HG02981 (cell line): ENCODE measurements around the gene UPF1.

Experiments
- ATAC-seq: cut with Tn5 transposase; IDR thresholded peaks from one replicate; pipeline ENCODE4 v1.9.1; 2021; ENCODE audit warnings: mild to moderate bottlenecking, moderate library complexity; ENCODE audit not compliant: unreplicated experiment

UPF1 gene

DNA sequence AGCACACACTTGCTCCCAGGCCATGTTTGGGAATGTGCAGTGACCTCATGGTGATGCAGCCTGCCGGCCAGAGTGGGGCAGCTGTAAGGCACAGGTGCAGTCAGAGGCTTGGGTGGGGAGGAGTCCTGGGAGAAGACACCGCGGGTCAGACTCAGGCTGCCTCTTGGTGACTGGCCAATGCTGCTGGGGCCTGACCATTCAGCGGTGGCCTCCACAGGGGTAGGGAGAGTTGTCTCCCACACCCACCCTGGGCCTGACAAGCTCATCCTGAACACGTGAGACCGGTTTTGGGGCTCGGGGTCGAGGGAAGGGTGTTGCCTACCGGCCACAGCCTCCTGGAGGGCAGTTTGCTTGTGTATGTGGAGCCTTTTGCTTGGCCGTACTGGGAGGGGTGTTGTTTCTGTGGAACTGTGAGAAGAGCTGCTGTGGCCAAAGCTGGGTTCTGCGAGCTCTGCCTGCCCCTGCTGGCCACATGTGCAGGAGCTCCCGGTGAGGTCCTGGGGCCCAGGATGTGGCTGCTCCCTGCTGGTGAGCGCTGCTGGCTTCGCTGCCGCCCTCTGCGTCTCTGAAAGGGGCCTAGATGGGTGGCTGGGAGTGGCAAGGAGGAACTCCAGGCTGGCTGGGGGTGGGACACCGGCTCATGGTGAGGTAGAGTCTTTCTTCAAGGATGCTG lies 22.1 kb downstream of the UPF1 start:
- ATAC-seq = no peak

DNA sequence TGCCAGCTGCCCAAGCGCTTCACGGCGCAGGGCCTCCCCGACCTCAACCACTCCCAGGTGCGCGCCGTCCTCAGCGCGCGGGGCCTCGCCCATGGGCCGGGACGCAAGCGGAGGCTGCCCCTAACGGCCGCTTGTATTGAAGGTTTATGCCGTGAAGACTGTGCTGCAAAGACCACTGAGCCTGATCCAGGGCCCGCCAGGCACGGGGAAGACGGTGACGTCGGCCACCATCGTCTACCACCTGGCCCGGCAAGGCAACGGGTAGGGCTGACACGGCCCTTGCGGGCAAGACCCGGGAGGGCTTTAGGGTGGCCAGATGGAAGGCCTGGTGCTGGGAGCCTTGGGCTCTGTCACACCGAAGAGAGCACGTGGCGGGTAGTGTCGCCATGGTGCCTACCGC lies 23.2 kb downstream of the UPF1 start:
- no peak for ATAC-seq

DNA sequence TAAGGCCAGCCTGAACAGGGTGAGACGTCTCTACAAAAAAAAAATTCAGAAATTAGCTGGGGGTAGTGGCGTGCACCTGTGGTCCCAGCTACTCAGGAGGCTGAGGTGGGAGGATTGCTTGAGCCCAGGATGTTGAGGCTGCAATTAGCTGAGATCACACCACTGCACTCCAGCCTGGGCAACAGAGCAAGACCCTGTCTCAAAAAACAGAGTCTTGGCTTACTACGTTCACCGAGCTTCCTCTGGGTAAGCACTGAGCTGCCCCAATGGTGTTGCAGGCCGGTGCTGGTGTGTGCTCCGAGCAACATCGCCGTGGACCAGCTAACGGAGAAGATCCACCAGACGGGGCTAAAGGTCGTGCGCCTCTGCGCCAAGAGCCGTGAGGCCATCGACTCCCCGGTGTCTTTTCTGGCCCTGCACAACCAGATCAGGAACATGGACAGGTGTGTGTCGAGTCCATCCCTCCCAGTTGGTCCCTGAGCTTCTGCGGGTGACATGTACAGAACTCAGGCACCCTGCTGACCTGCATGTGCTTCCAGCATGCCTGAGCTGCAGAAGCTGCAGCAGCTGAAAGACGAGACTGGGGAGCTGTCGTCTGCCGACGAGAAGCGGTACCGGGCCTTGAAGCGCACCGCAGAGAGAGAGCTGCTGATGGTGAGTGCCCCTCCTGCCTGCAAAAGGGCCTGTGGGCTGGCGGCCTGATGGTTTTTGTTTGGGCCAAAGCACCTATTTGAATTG lies 24.1 kb downstream of the UPF1 start:
- no peak for ATAC-seq

DNA sequence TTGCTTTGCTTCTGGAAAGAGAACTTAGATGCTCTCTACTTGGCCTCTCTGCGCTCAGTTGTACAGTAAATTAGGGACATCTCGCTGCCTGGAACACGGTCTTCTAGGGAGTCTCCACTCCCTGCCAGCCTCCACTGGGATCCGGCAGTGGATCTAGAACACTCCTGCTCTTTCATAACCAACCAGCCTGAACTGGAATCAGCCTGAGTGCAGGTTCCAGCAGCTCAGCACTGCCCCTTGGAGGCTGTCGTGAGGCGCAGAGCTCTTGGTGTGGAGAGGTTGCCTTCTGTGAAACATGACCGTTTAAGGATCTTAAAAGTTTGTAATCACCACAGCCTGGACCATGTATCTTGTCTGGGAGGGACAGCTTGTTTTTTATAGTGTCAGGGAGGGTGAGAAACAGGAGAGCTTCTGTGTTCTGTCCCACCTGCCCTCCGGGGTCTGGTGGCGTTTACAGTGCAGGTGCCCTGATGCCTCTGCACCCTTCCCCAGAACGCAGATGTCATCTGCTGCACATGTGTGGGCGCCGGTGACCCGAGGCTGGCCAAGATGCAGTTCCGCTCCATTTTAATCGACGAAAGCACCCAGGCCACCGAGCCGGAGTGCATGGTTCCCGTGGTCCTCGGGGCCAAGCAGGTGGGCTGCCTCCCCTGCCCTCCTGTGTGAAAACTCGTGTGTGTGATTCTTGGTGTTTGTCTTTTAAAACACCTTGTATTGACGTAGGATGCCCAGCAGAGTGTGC lies 24.8 kb downstream of the UPF1 start:
- no peak for ATAC-seq

DNA sequence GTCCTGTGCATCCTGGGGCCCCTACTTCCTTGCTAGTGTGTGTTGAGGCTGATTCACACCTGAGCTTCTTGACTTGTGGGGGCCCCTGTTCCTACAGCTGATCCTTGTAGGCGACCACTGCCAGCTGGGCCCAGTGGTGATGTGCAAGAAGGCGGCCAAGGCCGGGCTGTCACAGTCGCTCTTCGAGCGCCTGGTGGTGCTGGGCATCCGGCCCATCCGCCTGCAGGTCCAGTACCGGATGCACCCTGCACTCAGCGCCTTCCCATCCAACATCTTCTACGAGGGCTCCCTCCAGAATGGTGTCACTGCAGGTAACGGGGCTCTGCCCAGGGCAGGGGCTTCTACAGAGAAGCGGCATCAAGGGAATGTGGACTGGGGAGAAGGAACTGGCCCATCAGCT lies 25.5 kb downstream of the UPF1 start:
- no peak for ATAC-seq

DNA sequence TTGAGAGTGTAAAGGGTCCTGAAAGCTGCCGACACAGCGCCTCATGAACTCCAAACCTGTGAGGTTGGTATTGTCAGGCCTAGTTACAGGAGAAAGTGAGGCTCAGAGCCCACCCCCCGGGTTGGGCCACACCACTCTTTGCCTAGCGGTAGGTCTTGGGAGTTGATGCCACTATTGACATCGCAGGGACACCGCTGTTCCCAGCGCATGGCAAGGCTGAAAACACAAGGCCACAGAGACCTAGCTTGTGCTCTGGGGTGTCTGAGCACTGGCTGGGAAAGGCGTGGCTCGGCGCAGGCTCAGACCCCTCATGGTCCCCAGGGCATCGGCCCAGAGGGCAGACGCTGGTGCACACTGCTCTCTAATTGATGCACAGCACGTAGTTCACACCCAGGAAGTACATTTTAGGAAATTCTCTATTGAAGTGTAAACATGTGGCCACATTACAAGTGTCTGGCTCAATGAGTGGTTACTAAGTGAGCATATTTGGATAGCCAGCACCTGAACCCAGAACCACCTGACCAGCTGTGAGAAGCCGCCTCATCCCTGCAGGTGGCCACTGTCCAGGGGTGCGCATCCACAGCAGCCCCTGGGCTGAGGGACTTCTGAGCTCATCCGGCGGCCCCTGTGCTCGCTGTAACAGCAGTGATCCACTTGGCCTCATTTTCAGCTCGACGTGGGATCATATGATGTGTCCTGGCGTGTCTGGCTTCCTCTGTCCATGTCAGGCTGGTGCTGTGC lies 27.3 kb downstream of the UPF1 start:
- ATAC-seq = no peak

DNA sequence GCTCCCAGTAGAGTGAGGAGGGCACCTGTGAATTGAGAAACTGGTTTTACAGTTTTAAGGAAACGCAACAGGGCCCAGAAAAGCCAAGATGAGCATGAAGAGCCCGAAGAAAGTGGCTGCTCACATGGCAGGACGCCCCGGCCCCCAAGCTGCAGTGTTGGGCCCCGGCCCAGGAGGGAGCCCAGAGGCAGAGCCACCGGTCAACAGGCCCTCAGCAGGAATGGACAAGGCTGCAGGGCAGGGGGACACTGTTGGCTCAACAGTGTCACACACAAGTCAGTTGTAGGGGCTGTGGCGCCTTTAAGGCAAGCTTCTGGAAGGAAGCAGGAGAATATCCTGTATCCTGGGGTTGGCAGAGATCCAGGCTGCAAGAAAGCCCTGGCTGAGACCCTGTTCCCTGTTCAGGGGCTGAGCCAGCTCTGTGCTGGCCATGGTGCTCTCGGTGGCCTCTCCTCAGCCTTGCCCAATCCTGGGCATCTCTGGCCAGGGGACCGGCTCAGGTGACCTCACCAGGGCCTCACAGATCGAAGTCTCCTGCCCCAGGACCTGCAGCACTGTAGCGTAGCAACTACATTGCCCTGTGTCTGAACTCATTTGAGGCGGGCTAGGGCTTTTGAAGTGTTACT lies 28.0 kb downstream of the UPF1 start:
- no peak for ATAC-seq

DNA sequence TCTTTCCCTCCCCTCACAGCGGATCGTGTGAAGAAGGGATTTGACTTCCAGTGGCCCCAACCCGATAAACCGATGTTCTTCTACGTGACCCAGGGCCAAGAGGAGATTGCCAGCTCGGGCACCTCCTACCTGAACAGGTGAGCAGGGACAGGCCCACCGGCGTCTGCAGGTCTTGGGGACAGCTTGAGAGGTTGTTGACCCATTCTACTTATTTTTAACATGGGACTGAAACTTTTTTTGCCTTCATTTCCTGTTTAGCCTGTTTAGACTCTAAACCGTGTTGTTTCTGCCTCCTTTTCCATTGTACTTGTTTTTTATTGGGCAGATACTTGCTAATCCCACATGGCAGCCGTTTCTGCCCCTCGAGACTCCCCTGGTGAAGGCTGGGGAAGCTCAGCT lies 28.5 kb downstream of the UPF1 start:
- ATAC-seq = no peak

DNA sequence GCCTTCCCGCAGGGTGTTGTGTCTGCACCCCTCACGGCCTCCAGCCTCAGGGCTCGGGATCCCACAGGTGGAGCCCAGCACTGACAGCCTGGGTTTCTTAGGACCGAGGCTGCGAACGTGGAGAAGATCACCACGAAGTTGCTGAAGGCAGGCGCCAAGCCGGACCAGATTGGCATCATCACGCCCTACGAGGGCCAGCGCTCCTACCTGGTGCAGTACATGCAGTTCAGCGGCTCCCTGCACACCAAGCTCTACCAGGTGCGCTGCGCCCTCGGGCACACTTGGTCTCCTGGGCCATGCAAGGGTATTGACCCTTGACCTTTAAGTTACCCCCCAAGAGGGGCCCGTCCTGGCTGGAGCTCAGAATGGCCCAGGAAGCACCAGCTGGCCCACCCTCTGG lies 29.0 kb downstream of the UPF1 start:
- no peak for ATAC-seq

DNA sequence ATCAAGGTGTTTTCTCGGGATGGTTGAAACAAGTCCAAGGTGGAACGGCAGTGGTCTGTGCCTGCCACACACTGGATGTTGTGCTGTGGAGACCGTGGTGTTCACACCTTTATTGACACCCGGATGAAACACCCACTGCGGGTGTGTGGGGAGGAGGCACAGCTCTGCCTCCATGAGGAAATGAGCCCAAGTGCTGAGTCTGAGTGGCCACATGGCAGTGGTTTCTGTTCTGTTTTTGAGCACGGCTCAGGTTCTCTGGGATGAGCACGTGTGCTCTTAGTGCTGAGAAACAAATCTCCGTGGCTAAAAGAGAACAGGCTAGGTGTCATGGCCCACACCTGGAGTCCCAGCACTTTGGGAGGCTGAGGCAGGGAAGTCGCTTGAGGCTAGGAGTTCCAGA lies 29.5 kb downstream of the UPF1 start:
- ATAC-seq = no peak

DNA sequence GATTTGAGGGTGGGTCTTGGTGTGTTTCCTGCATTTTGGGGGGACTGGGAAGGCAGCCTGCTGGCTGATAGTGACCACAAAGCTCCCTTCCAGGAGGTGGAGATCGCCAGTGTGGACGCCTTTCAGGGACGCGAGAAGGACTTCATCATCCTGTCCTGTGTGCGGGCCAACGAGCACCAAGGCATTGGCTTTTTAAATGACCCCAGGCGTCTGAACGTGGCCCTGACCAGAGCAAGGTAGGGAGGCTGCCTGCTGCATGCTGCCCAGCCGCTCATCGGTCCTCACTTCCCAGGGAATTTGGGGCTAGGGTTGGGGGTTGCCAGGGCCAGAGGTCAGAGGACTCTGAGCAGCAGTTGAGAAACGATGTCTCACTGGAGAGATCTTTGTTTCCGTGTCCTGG lies 30.2 kb downstream of the UPF1 start:
- no peak for ATAC-seq

DNA sequence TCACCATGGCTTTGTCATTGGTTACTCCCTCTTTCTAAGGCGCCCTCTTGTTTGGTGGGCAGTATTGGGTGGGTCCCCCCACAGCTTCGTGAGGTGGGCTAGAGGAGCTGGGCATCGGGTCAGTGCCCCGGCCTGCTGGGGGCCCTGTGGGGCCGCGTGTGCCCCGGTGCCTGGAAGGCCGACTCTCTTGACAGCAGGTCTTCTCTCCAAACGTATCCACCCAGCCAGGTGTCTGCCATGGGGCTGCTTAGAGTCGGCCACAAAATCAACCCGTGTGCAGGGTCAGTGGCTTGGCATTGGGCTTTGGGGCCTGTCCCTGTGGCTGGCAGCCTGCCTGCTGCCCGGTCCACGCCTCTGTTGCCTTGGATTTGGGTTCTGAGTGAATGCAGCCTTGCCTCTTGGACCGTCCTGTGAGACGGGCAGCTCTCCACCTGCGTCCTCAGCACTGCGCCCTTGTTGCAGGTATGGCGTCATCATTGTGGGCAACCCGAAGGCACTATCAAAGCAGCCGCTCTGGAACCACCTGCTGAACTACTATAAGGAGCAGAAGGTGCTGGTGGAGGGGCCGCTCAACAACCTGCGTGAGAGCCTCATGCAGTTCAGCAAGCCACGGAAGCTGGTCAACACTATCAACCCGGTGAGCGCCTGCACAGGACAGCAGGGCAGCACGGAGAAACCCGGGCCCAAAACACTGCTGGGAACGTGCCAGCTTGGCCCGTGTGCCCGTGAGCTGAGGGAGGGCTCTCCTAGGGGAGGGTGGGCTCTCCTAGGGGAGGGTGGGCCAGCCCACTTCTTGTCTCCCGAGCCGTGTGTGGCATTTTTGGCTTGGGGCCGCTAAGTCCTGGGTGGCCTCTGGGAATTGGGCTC lies 31.4 kb downstream of the UPF1 start:
- no peak for ATAC-seq

DNA sequence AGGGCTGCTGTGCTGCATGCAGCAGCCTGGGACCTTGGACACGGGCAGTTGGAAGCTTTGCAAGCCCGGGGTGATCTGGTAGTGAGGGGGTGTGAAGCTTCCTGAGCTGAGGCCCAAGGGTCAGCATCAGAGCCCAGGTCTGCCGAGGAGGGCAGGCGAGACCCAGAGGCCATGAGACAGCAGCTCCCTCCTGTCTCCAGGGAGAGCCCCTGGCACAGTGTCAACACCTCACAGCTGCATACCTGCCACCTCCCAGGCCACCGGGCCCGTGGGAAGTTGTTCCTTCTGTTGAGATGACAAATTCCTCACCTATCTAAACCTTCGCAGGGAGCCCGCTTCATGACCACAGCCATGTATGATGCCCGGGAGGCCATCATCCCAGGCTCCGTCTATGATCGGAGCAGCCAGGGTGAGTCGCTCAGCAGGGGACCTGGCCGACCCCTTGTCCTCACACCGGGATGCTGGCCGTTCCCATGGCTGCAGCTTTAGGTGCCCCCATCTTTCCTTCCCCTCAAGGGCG lies 32.1 kb downstream of the UPF1 start:
- no peak for ATAC-seq

DNA sequence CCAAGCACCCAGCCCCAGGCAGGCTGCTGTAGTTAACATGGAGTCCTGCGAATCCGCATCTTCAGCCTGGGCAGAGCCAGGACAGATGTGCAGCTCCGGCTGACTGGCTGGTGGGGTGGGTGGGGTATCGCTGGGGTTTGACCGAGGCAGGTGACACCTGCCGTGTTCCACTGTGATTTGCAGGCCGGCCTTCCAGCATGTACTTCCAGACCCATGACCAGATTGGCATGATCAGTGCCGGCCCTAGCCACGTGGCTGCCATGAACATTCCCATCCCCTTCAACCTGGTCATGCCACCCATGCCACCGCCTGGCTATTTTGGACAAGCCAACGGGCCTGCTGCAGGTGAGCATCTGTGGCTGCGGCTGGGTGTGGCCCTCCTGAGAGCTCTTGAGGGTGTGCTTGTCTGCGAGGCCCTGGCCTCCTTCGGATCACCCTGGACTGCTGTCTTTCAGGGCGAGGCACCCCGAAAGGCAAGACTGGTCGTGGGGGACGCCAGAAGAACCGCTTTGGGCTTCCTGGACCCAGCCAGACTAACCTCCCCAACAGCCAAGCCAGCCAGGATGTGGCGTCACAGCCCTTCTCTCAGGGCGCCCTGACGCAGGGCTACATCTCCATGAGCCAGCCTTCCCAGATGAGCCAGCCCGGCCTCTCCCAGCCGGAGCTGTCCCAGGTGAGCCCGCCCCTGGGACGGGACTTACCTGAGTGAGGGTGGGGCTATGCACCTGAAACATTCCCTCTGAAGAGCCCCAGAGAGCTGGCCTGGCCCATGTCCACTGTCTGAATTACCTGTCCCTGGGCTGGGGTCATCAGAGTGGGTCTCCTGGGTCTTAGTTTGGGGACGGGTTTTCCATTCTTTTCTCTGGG lies 33.6 kb downstream of the UPF1 start:
- ATAC-seq = no peak

DNA sequence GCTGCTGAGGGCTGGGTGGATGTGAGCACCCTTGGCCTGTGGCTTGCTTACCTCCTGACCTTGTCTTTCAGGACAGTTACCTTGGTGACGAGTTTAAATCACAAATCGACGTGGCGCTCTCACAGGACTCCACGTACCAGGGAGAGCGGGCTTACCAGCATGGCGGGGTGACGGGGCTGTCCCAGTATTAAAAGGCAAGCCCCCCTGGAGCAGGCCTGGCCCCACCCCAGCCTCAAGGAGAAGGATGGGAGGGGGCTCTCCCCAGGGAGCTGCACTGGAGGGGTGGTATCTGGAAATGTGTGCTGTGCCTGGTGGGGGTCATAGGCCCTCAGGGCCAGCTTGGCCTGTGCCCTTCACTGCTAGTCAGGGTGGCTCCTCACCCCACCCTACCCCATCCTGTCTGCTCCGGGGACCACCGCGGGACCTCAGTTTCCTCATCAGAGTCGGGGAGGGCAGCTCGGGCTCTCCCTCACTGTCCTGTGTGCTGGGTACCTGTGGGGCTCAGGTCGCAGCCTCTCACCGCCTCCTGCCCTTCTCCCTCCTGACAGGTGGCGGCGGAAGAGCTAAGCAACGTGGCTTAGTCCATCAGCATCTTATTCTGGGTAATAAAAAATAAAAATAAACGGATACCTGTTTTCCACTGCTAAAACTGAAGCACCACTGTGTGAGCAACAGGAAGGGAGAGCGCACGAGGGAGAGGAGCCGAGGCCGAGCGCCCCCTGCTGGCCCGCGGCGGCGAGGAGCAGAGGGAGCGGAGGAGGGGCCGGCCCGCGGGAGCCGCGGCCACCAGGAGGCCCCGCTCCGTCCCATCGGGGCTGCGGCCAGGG lies 34.4 kb downstream of the UPF1 start:
- no peak for ATAC-seq

DNA sequence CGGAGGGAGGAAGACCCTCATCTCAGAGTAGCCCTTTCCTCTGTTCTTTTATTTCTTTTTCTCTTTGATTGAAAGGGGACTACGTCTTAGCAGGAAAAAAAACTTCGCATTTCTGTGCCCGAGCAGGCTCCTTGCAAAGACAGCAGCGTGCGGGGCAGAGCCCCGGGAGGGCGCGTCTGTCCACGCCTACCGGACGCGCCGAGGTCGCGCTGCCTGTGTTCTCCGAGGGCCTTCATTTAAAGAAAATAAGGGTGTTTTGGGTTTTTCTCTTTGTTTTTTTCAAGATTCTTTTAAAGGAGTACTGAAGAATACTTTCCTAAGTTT lies 35.0 kb downstream of the UPF1 start:
- no peak for ATAC-seq

DNA sequence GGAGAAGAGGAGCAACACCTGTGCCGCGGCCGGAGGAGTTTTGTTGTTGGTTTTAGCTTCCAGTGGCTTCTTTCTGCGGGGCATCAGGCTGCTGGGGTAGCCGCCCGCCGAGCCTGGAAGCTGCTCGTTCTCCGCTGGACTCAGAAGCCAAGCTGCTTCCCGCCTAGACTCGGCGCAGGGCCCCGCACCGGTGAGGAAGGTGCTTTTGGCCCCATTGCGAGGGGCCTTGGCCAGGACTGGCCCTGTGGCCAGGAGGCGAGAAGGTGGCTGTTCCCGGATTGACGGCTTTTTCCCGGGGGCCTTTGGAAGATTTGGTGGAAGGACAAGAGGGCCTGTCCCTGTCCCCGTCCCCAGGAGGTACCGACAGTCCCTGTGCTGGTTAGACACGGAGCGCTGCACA lies 35.4 kb downstream of the UPF1 start:
- no peak for ATAC-seq

DNA sequence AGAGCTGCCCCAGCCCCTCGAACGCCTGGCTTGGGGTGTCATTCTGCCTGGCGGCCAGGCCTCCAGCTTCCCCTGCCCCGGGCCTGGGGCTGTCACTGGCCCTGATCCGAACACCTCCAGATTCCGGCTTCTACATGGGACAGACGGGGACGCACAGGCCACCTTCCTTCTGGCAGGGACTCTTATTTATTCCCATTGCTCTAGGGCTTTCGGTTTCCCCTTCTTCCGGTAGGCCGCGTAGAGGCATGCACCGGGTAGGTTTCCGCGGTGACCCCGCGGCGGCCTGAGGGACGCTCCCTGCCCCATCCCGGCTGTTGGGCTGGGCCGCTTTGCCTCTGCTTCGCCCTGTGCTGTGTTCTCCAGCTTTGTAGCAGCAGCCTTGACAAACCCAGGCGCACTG lies 36.0 kb downstream of the UPF1 start:
- ATAC-seq = no peak
